T-helper 2 cell (primary cell): ENCODE measurements around the gene ADGRV1.

ENCODE experiments used
- DNase-seq, 5 experiments: peaks; one replicate each; pipeline versions ENCODE4 v3.0.0 to v3.0.0-alpha.2; 2012 to 2022
- total RNA-seq, 2 donors: gene quantifications; one replicate each; lab custom pipeline; 2026; lab: John Stamatoyannopoulos, UW

The ADGRV1 gene
- 1.6 to 2.8 reads per million in 2 donors for total RNA-seq

GRCh38 chr5:90558344-90559192 is at the start of gene ADGRV1:
ADGRV1 (plus strand) TSS chr5:90558797; CDS start chr5:90558896, 99 bp downstream.
- no peak for DNase-seq

GRCh38 chr5:90510438-90510837 is 48.2 kb upstream of the ADGRV1 start:
- DNase-seq, result no peak

- no peak for DNase-seq
These were observed 44.1 kb upstream of the ADGRV1 start for GRCh38 chr5:90514520-90514919.

- no peak for DNase-seq
These were observed 39.9 kb upstream of the ADGRV1 start for GRCh38 chr5:90518661-90519060.

- no peak for DNase-seq
These were observed 39.5 kb upstream of the ADGRV1 start for GRCh38 chr5:90519081-90519480.

- peak in 1 of 5 experiments; percentile 59 for DNase-seq
These were observed 29.9 kb upstream of the ADGRV1 start for GRCh38 chr5:90528601-90529193.

- DNase-seq, result peak; percentile 88 to 98 (median 96)
These were observed 29.2 kb upstream of the ADGRV1 start, which contains the start of gene LYSMD3 for GRCh38 chr5:90529194-90529938. LYSMD3 (minus strand) TSS chr5:90529584; CDS start chr5:90525289, 4,295 bp downstream.

GRCh38 chr5:90529939-90530677 is 28.5 kb upstream of the ADGRV1 start:
- peak in 3 of 5 experiments; percentile 36 to 84 (median 39) for DNase-seq

- DNase-seq, result no peak
These were observed 27.7 kb upstream of the ADGRV1 start for GRCh38 chr5:90530736-90531487.

- no peak for DNase-seq
These were observed 24.8 kb upstream of the ADGRV1 start for GRCh38 chr5:90533794-90534193.

- no peak for DNase-seq
These were observed 23.7 kb upstream of the ADGRV1 start for GRCh38 chr5:90534922-90535321.

GRCh38 chr5:90542827-90543519 is 15.6 kb upstream of the ADGRV1 start:
- no peak for DNase-seq

GRCh38 chr5:90545511-90545910 is 13.1 kb upstream of the ADGRV1 start:
- DNase-seq, result no peak

GRCh38 chr5:90546216-90546837 is 12.3 kb upstream of the ADGRV1 start:
- DNase-seq, result no peak

GRCh38 chr5:90547072-90547536 is 11.5 kb upstream of the ADGRV1 start:
- DNase-seq, result no peak

- no peak for DNase-seq
These were observed 10.5 kb upstream of the ADGRV1 start for GRCh38 chr5:90548069-90548593.

- no peak for DNase-seq
These were observed 9.4 kb upstream of the ADGRV1 start for GRCh38 chr5:90549223-90549622.

GRCh38 chr5:90549729-90550275 is 8.8 kb upstream of the ADGRV1 start:
- peak in 1 of 5 experiments; percentile 27 for DNase-seq

GRCh38 chr5:90550963-90551362 is 7.6 kb upstream of the ADGRV1 start:
- no peak for DNase-seq

GRCh38 chr5:90551376-90551775 is 7.2 kb upstream of the ADGRV1 start:
- DNase-seq, result no peak
